AG04449 (cell line): Measurements from ENCODE around the gene XRRA1.

ENCODE experiments used
- CTCF ChIA-PET: fragments of 350-600 bp; formaldehyde crosslinking; extraction: SDS; loops from one replicate; lab custom pipeline; 2021; ENCODE audit warnings: antibody characterized with exemption; lab: Yijun Ruan, JAX
- POLR2A ChIA-PET: fragments of 400-600, 350-600 bp; formaldehyde crosslinking; extraction: SDS; loops from one replicate; lab custom pipeline; 2020; ENCODE audit warnings: antibody characterized with exemption, inconsistent platforms; lab: Yijun Ruan, JAX
- DNase-seq: peaks from one replicate; pipeline ENCODE4 v3.0.0-alpha.2; 2010; ENCODE audit warnings: low read depth, low spot score
- H3K4me3 ChIP-seq: 2 replicates; pipeline ENCODE4 v1.5.1; 2011; ENCODE audit warnings: low read depth, mild to moderate bottlenecking, control low read depth, low read length
- TF ChIP-seq, protein P1 (sequence below): IDR thresholded peaks from one replicate; pipeline ENCODE4 v1.5.1; 2011; ENCODE audit warnings: mild to moderate bottlenecking, moderate library complexity, low read length, control low read depth, inconsistent platforms; ENCODE audit not compliant: insufficient read depth; ENCODE audit errors: missing control alignments

XRRA1 gene

DNA sequence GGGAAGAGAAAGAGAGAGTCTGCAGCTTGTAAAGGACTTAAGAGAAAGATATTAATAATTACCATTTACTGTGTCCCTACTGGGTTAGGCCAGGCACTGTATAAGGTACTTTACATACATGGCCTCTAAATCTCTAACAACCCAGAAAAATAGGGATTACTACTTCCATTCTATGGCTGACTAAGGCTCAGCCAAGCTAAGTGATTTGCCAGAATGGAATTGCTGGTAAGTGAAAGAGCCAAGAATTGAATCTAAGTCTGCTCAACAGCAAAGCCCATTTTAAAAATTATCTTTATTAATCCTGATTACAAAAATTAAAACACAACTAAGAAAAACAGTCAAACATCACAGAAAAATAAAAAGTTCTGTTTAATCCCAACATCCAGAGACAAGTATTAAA is 21.4 kb downstream of the XRRA1 start:
- no peak for DNase-seq
- CTCF ChIA-PET = interaction anchor here (0.7 to 11.7 kb wide), 9 partner anchors 12 to 322 kb away, joined by 3 to 149 read pairs (median 51); partner anchors contain the start of gene TPBGL
- H3K4me3 ChIP-seq = no peak overlapping the region
- POLR2A ChIA-PET = no interaction called here
- TF ChIP-seq, protein P1, sequence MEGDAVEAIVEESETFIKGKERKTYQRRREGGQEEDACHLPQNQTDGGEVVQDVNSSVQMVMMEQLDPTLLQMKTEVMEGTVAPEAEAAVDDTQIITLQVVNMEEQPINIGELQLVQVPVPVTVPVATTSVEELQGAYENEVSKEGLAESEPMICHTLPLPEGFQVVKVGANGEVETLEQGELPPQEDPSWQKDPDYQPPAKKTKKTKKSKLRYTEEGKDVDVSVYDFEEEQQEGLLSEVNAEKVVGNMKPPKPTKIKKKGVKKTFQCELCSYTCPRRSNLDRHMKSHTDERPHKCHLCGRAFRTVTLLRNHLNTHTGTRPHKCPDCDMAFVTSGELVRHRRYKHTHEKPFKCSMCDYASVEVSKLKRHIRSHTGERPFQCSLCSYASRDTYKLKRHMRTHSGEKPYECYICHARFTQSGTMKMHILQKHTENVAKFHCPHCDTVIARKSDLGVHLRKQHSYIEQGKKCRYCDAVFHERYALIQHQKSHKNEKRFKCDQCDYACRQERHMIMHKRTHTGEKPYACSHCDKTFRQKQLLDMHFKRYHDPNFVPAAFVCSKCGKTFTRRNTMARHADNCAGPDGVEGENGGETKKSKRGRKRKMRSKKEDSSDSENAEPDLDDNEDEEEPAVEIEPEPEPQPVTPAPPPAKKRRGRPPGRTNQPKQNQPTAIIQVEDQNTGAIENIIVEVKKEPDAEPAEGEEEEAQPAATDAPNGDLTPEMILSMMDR = no peak

DNA sequence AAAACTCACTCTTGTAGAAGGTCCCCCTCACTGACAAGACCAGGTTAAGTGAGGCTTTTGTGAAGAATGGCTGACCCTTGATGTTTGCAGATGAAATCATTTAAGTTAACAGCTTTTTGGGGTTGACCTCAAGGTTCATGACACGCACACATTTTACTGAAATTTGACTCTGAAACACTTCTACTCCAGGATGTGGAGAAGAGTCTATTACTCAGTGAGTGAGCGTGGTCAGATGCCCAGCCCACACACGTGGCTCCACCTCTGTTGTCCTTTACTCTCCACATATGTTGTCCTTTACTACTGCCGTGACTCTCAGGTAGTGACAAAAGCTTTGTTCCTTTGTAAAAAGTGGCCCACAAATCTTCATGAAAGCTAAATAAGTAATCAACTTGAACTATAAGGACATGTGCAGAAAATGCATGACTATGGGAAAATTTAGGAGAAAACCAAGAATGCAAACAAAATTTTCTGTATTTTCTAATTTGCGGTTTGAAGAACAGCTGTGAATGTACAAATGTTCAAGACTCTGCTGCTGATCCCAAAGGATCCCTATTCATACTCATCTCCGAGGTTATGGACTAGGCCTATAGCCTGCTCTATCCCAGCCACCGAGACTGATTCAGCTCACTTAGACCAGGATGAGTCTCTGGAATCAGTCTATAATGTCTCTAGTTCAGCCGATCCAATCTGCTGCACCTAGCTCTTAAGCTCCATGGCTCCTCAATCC is 22.4 kb downstream of the XRRA1 start:
- POLR2A ChIA-PET = interaction anchor here (1.0 kb wide), 1 partner anchor 22 kb away, joined by 5 read pairs; the partner anchor contains the start of genes SPCS2 and XRRA1
- CTCF ChIA-PET = interaction anchor here (0.8 to 11.7 kb wide), 13 partner anchors 10 to 323 kb away, joined by 3 to 149 read pairs (median 13); partner anchors contain the start of genes SPCS2 and TPBGL

DNA sequence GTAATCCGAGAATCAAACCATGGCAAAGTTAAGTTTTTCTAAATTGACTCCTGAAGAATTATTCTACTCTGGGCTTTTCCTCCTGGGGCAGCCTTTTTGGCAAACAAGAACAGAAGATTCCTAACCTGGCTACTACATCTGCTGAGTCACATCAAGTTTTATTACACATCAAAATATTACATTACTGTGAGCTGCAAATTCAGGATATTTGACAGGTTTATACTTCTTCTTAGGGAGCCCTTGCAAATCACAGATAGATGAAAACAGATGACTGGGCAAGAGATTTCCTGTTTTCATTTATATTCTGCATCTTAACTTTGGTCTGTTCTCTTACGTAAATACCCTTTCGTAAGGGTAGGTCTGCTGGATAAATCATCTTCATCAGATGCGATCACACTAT is 23.6 kb downstream of the XRRA1 start:
- POLR2A ChIA-PET = no interaction called here
- H3K4me3 ChIP-seq = no peak overlapping the region
- TF ChIP-seq, protein P1 = no peak
- CTCF ChIA-PET = interaction anchor here (1.4 to 11.7 kb wide), 9 partner anchors 12 to 324 kb away, joined by 5 to 149 read pairs (median 31); no protein-coding TSS in a partner anchor
- DNase-seq = no peak

More for the DNA sequence above, 22.4 kb downstream of the XRRA1 start:
- no peak overlapping the region for H3K4me3 ChIP-seq
- TF ChIP-seq, protein P1 = no peak
- DNase-seq = no peak

DNA sequence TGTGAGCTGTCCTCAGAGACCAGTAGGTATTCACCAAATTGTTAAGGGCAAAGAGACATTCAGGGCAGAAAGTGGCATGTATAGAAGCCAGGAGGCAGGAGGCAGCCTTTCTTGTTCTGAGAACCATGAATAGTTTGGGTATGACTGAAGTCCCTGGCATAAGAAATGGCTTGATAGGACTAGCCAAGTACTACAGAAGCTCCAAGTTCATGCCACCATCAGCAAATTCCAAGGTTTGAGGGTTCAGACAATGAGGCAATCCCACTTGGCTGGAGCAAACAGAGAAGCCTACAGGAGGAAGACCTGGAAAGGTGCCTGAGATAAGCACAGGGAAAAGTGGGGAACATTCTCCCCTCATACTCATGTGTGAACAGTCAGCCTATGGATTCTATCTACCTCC is 25.8 kb downstream of the XRRA1 start:
- no peak for DNase-seq
- ChIA-PET POLR2A (no interaction called here), CTCF (interaction anchor here (0.9 to 11.7 kb wide), 7 partner anchors 11 to 327 kb away, joined by 3 to 149 read pairs (median 31); partner anchors contain the start of gene TPBGL)
- H3K4me3 ChIP-seq = no peak overlapping the region
- TF ChIP-seq, protein P1 = no peak

DNA sequence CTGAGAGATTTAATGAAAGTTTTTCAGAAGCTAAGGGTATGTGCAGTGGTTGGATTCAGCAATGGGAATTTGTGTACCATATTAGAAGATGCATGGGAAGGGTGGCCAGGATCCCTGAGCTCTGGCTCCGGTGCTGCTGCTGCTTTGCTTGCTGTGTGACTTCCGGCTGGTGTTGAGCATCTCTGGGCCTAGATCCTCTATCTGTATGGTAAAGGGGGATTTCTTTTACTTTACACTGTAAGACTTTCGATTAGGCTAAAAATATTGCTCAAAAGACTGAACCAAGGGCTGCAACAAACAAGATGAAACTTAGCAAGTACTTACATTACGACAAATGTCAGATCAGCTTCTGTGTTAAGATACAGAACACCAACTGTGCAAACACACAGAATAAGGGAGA is 39.1 kb downstream of the XRRA1 start:
- TF ChIP-seq, protein P1 = no peak
- no peak for DNase-seq
- H3K4me3 ChIP-seq = no peak overlapping the region
- ChIA-PET POLR2A (no interaction called here), CTCF (interaction anchor here (1.2 to 3.2 kb wide), 6 partner anchors 12 to 332 kb away, joined by 3 to 13 read pairs (median 6); no protein-coding TSS in a partner anchor)

DNA sequence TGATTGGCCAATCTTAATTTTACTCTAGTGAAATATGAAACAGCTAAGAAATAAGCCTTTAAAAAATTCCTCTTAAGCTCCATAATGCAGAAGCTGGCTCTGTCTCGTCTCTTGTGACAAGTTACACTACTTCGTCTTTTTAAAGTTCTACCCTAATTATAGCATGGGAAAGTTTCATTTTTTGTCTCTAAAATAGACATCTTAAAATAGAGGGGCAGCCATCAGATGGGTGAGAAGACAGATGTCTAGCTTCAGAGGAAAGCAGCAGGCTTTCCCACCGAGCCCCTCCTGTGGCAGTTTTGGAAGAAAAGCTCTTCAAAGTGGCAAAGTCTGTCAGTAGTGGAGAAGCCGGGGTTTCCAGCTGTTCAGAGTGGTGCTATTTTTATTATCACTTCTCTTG is 39.5 kb downstream of the XRRA1 start:
- ChIA-PET POLR2A (no interaction called here), CTCF (interaction anchor here (1.2 to 3.2 kb wide), 6 partner anchors 12 to 332 kb away, joined by 3 to 13 read pairs (median 6); no protein-coding TSS in a partner anchor)
- TF ChIP-seq, protein P1 = no peak
- DNase-seq = no peak
- no peak overlapping the region for H3K4me3 ChIP-seq
